ENCODE measurements around the gene AIFM2.
"Not testable (repeated sequence)": the region's sequence is repeated elsewhere in the genome, so short reads cannot be mapped to it uniquely, and the experiment has no call there.

Gene AIFM2

GRCh38 chr10:70124415-70124814 lies 8.2 kb downstream of the AIFM2 start:
- no peaks in the 10 kb centered on the region for H3K9me3 ChIP-seq (ENCODE audit: control insufficient read depth in 1 of 2, low read length in 2 of 2)
- H3K4me3 ChIP-seq (ENCODE audit: low read depth in 1 of 2, low read length in 2 of 2), result no peak overlapping the region
- no peaks in the 10 kb centered on the region for H3K4me1 ChIP-seq (ENCODE audit: control insufficient read depth in 1 of 2, insufficient read depth in 2 of 2, low read length in 2 of 2)
- H3K27me3 ChIP-seq (ENCODE audit: control insufficient read depth in 1 of 2, insufficient read depth in 2 of 2, low read length in 2 of 2), result no peaks in the 10 kb centered on the region
- H3K36me3 ChIP-seq (ENCODE audit: control insufficient read depth in 1 of 2, insufficient read depth in 2 of 2, low read length in 2 of 2), result peaks cover 10 to 34% of the 10 kb centered on the region in 2 donors
- H3K9ac ChIP-seq (ENCODE audit: low read depth in 1 of 2, low read length in 2 of 2), result no peak overlapping the region
- no peak overlapping the region for H3K27ac ChIP-seq (ENCODE audit: low read depth, low read length)

- Histone ChIP-seq H3K9ac (ENCODE audit: low read depth in 1 of 2, low read length in 2 of 2) (no peak overlapping the region), H3K27ac (ENCODE audit: low read depth, low read length) (no peak overlapping the region), H3K4me3 (ENCODE audit: low read depth in 1 of 2, low read length in 2 of 2) (no peak overlapping the region), H3K4me1 (ENCODE audit: control insufficient read depth in 1 of 2, insufficient read depth in 2 of 2, low read length in 2 of 2) (no peaks in the 10 kb centered on the region), H3K27me3 (ENCODE audit: control insufficient read depth in 1 of 2, insufficient read depth in 2 of 2, low read length in 2 of 2) (no peaks in the 10 kb centered on the region), H3K36me3 (ENCODE audit: control insufficient read depth in 1 of 2, insufficient read depth in 2 of 2, low read length in 2 of 2) (peaks cover 10 to 40% of the 10 kb centered on the region in 2 donors), H3K9me3 (ENCODE audit: control insufficient read depth in 1 of 2, low read length in 2 of 2) (no peaks in the 10 kb centered on the region)
Measured at GRCh38 chr10:70123817-70124216, 8.8 kb downstream of the AIFM2 start.

GRCh38 chr10:70123166-70123565 lies 9.5 kb downstream of the AIFM2 start:
- not testable (repeated sequence) for H3K27ac ChIP-seq (ENCODE audit: low read depth, low read length); H3K9me3 ChIP-seq (ENCODE audit: control insufficient read depth in 1 of 2, low read length in 2 of 2); H3K9ac ChIP-seq (ENCODE audit: low read depth in 1 of 2, low read length in 2 of 2); H3K27me3 ChIP-seq (ENCODE audit: control insufficient read depth in 1 of 2, insufficient read depth in 2 of 2, low read length in 2 of 2); H3K4me3 ChIP-seq (ENCODE audit: low read depth in 1 of 2, low read length in 2 of 2); H3K4me1 ChIP-seq (ENCODE audit: control insufficient read depth in 1 of 2, insufficient read depth in 2 of 2, low read length in 2 of 2)
- H3K36me3 ChIP-seq (ENCODE audit: control insufficient read depth in 1 of 2, insufficient read depth in 2 of 2, low read length in 2 of 2), result peaks cover 10 to 46% of the 10 kb centered on the region in 2 donors

GRCh38 chr10:70122742-70123141 lies 9.9 kb downstream of the AIFM2 start:
- Histone ChIP-seq H3K9me3 (ENCODE audit: control insufficient read depth in 1 of 2, low read length in 2 of 2) (no peaks in the 10 kb centered on the region), H3K4me3 (ENCODE audit: low read depth in 1 of 2, low read length in 2 of 2) (no peak overlapping the region), H3K9ac (ENCODE audit: low read depth in 1 of 2, low read length in 2 of 2) (no peak overlapping the region), H3K4me1 (ENCODE audit: control insufficient read depth in 1 of 2, insufficient read depth in 2 of 2, low read length in 2 of 2) (no peaks in the 10 kb centered on the region), H3K36me3 (ENCODE audit: control insufficient read depth in 1 of 2, insufficient read depth in 2 of 2, low read length in 2 of 2) (peaks cover 10 to 46% of the 10 kb centered on the region in 2 donors), H3K27ac (ENCODE audit: low read depth, low read length) (no peak overlapping the region), H3K27me3 (ENCODE audit: control insufficient read depth in 1 of 2, insufficient read depth in 2 of 2, low read length in 2 of 2) (no peaks in the 10 kb centered on the region)

GRCh38 chr10:70121281-70121949 lies 11.2 kb downstream of the AIFM2 start:
- Histone ChIP-seq H3K4me1 (ENCODE audit: control insufficient read depth in 1 of 2, insufficient read depth in 2 of 2, low read length in 2 of 2) (no peaks in the 10 kb centered on the region), H3K9ac (ENCODE audit: low read depth in 1 of 2, low read length in 2 of 2) (no peak overlapping the region), H3K27ac (ENCODE audit: low read depth, low read length) (no peak overlapping the region), H3K4me3 (ENCODE audit: low read depth in 1 of 2, low read length in 2 of 2) (no peak overlapping the region), H3K9me3 (ENCODE audit: control insufficient read depth in 1 of 2, low read length in 2 of 2) (no peaks in the 10 kb centered on the region), H3K36me3 (ENCODE audit: control insufficient read depth in 1 of 2, insufficient read depth in 2 of 2, low read length in 2 of 2) (peaks cover 10 to 53% of the 10 kb centered on the region in 2 donors), H3K27me3 (ENCODE audit: control insufficient read depth in 1 of 2, insufficient read depth in 2 of 2, low read length in 2 of 2) (no peaks in the 10 kb centered on the region)

GRCh38 chr10:70120417-70120816 lies 12.2 kb downstream of the AIFM2 start:
- Histone ChIP-seq H3K27ac (ENCODE audit: low read depth, low read length) (no peak overlapping the region), H3K4me1 (ENCODE audit: control insufficient read depth in 1 of 2, insufficient read depth in 2 of 2, low read length in 2 of 2) (no peaks in the 10 kb centered on the region), H3K9ac (ENCODE audit: low read depth in 1 of 2, low read length in 2 of 2) (no peak overlapping the region), H3K27me3 (ENCODE audit: control insufficient read depth in 1 of 2, insufficient read depth in 2 of 2, low read length in 2 of 2) (no peaks in the 10 kb centered on the region), H3K9me3 (ENCODE audit: control insufficient read depth in 1 of 2, low read length in 2 of 2) (no peaks in the 10 kb centered on the region), H3K4me3 (ENCODE audit: low read depth in 1 of 2, low read length in 2 of 2) (no peak overlapping the region), H3K36me3 (ENCODE audit: control insufficient read depth in 1 of 2, insufficient read depth in 2 of 2, low read length in 2 of 2) (peaks cover 10 to 53% of the 10 kb centered on the region in 2 donors)

GRCh38 chr10:70119623-70120022 lies 13.0 kb downstream of the AIFM2 start:
- Histone ChIP-seq H3K36me3 (ENCODE audit: control insufficient read depth in 1 of 2, insufficient read depth in 2 of 2, low read length in 2 of 2) (peaks cover 13 to 60% of the 10 kb centered on the region in 2 donors), H3K27ac (ENCODE audit: low read depth, low read length) (no peak overlapping the region), H3K9ac (ENCODE audit: low read depth in 1 of 2, low read length in 2 of 2) (no peak overlapping the region)

GRCh38 chr10:70119197-70119596 lies 13.4 kb downstream of the AIFM2 start:
- Histone ChIP-seq H3K27ac (ENCODE audit: low read depth, low read length) (no peak overlapping the region), H3K27me3 (ENCODE audit: control insufficient read depth in 1 of 2, insufficient read depth in 2 of 2, low read length in 2 of 2) (no peaks in the 10 kb centered on the region), H3K9ac (ENCODE audit: low read depth in 1 of 2, low read length in 2 of 2) (no peak overlapping the region), H3K4me1 (ENCODE audit: control insufficient read depth in 1 of 2, insufficient read depth in 2 of 2, low read length in 2 of 2) (no peaks in the 10 kb centered on the region), H3K36me3 (ENCODE audit: control insufficient read depth in 1 of 2, insufficient read depth in 2 of 2, low read length in 2 of 2) (peaks cover 14 to 61% of the 10 kb centered on the region in 2 donors), H3K4me3 (ENCODE audit: low read depth in 1 of 2, low read length in 2 of 2) (no peak overlapping the region), H3K9me3 (ENCODE audit: control insufficient read depth in 1 of 2, low read length in 2 of 2) (no peaks in the 10 kb centered on the region)

More at GRCh38 chr10:70119623-70120022, 13.0 kb downstream of the AIFM2 start:
- H3K4me3 ChIP-seq (ENCODE audit: low read depth in 1 of 2, low read length in 2 of 2), result no peak overlapping the region
- H3K27me3 ChIP-seq (ENCODE audit: control insufficient read depth in 1 of 2, insufficient read depth in 2 of 2, low read length in 2 of 2), result no peaks in the 10 kb centered on the region
- no peaks in the 10 kb centered on the region for H3K4me1 ChIP-seq (ENCODE audit: control insufficient read depth in 1 of 2, insufficient read depth in 2 of 2, low read length in 2 of 2)
- H3K9me3 ChIP-seq (ENCODE audit: control insufficient read depth in 1 of 2, low read length in 2 of 2), result no peaks in the 10 kb centered on the region

- Histone ChIP-seq H3K4me3 (ENCODE audit: low read depth in 1 of 2, low read length in 2 of 2) (no peak overlapping the region), H3K9me3 (ENCODE audit: control insufficient read depth in 1 of 2, low read length in 2 of 2) (no peaks in the 10 kb centered on the region), H3K4me1 (ENCODE audit: control insufficient read depth in 1 of 2, insufficient read depth in 2 of 2, low read length in 2 of 2) (no peaks in the 10 kb centered on the region), H3K27me3 (ENCODE audit: control insufficient read depth in 1 of 2, insufficient read depth in 2 of 2, low read length in 2 of 2) (no peaks in the 10 kb centered on the region), H3K9ac (ENCODE audit: low read depth in 1 of 2, low read length in 2 of 2) (no peak overlapping the region), H3K27ac (ENCODE audit: low read depth, low read length) (no peak overlapping the region), H3K36me3 (ENCODE audit: control insufficient read depth in 1 of 2, insufficient read depth in 2 of 2, low read length in 2 of 2) (peaks cover 17 to 63% of the 10 kb centered on the region in 2 donors)
Measured at GRCh38 chr10:70118196-70118595, 14.4 kb downstream of the AIFM2 start.

- no peak overlapping the region for H3K4me3 ChIP-seq (ENCODE audit: low read depth in 1 of 2, low read length in 2 of 2)
- H3K9me3 ChIP-seq (ENCODE audit: control insufficient read depth in 1 of 2, low read length in 2 of 2), result no peaks in the 10 kb centered on the region
- H3K27ac ChIP-seq (ENCODE audit: low read depth, low read length), result no peak overlapping the region
- peaks cover 15 to 69% of the 10 kb centered on the region in 2 donors for H3K36me3 ChIP-seq (ENCODE audit: control insufficient read depth in 1 of 2, insufficient read depth in 2 of 2, low read length in 2 of 2)
- no peaks in the 10 kb centered on the region for H3K27me3 ChIP-seq (ENCODE audit: control insufficient read depth in 1 of 2, insufficient read depth in 2 of 2, low read length in 2 of 2)
- H3K4me1 ChIP-seq (ENCODE audit: control insufficient read depth in 1 of 2, insufficient read depth in 2 of 2, low read length in 2 of 2), result no peaks in the 10 kb centered on the region
- no peak overlapping the region for H3K9ac ChIP-seq (ENCODE audit: low read depth in 1 of 2, low read length in 2 of 2)
Measured at GRCh38 chr10:70117646-70118045, 15.0 kb downstream of the AIFM2 start.

Measured in duodenal mucosa (tissue), 2 donors.